NOMO-1 (cell line): Measurements from ENCODE around the gene LRRC42.
"Not testable (repeated sequence)": the region's sequence is repeated elsewhere in the genome, so short reads cannot be mapped to it uniquely, and the experiment has no call there.

Source experiments
- DNase-seq, 2 experiments: peaks; one replicate each; lab custom pipeline; 2025; ENCODE audit not compliant: unreplicated experiment in 2 of 2; lab: John Stamatoyannopoulos, UW

Gene LRRC42

GRCh38 chr1:54003249-54003646 lies 57.1 kb downstream of the LRRC42 start:
- DNase-seq: no peak

GRCh38 chr1:54003750-54004480 lies 57.8 kb downstream of the LRRC42 start:
- not testable (repeated sequence) for DNase-seq

- no peak for DNase-seq
Measured at GRCh38 chr1:54004481-54005049, 58.4 kb downstream of the LRRC42 start.

- no peak for DNase-seq
Measured at GRCh38 chr1:54006508-54006907, 60.4 kb downstream of the LRRC42 start.

GRCh38 chr1:54007613-54008012 lies 61.5 kb downstream of the LRRC42 start:
- no peak for DNase-seq

- DNase-seq: no peak
Measured at GRCh38 chr1:54008876-54009275, 62.7 kb downstream of the LRRC42 start.

- no peak for DNase-seq
Measured at GRCh38 chr1:54009406-54009805, 63.3 kb downstream of the LRRC42 start.

- no peak for DNase-seq
Measured at GRCh38 chr1:54010415-54011117, 64.4 kb downstream of the LRRC42 start.

GRCh38 chr1:54011316-54012007 lies 65.3 kb downstream of the LRRC42 start:
- DNase-seq: no peak

- no peak for DNase-seq
Measured at GRCh38 chr1:54012008-54012325, 65.8 kb downstream of the LRRC42 start.

GRCh38 chr1:54012863-54013262 lies 66.7 kb downstream of the LRRC42 start:
- no peak for DNase-seq

- DNase-seq: no peak
Measured at GRCh38 chr1:54013393-54014008, 67.4 kb downstream of the LRRC42 start.

GRCh38 chr1:54014009-54014629 lies 68.0 kb downstream of the LRRC42 start:
- no peak for DNase-seq

- DNase-seq: no peak
Measured at GRCh38 chr1:54016343-54017282, 70.5 kb downstream of the LRRC42 start.
